HUES6 (cell line): ENCODE measurements around the gene VIPR1.

ENCODE experiments used
- H3K27ac ChIP-seq: 2 replicates; pipeline ENCODE4 v1.7.0; 2013; ENCODE audit warnings: low read depth, mild to moderate bottlenecking, low read length, inconsistent platforms
- H3K27me3 ChIP-seq: 2 replicates; pipeline ENCODE4 v1.6.1; 2013; ENCODE audit warnings: low read length; ENCODE audit not compliant: control insufficient read depth, insufficient read depth
- H3K36me3 ChIP-seq: 2 replicates; pipeline ENCODE4 v1.6.1; 2013; ENCODE audit warnings: low read length; ENCODE audit not compliant: control insufficient read depth, insufficient read depth
- H3K4me1 ChIP-seq: 2 replicates; pipeline ENCODE4 v1.6.1; 2013; ENCODE audit warnings: low read length; ENCODE audit not compliant: control insufficient read depth, insufficient read depth
- H3K4me3 ChIP-seq: 2 replicates; pipeline ENCODE4 v1.5.1; 2013; ENCODE audit warnings: low read depth, low read length
- H3K9ac ChIP-seq: one replicate; pipeline ENCODE4 v1.6.1; 2013; ENCODE audit warnings: mild to moderate bottlenecking, low read length
- H3K9me3 ChIP-seq: 2 replicates; pipeline ENCODE4 v1.6.1; 2013; ENCODE audit warnings: low read depth, low read length; ENCODE audit not compliant: control insufficient read depth, insufficient read depth

VIPR1 gene

DNA sequence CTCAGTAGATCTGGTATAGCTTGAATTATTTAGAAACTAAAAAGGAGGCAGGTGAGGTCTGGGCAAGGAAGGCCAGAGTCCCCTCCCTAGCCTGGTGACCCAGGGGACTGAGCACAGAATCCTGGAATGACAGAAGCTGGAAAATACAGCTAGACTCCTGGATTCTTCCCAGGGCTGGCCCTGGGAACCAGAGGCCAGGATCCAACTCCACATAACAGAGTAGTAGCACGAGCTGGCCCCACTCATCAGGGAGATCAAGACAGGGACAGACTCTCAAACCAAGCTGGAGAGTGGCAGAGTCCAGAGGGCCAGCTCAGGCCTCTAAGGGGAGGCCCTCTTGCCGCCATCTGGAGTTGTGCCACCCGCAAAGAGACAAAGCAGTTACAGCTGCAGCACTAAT is 10.7 kb downstream of the VIPR1 start:
- Histone ChIP-seq H3K9me3 (no peaks in the 10 kb centered on the region), H3K27me3 (no peaks in the 10 kb centered on the region; the same call in 1 of the 2 replicates), H3K36me3 (no peaks in the 10 kb centered on the region), H3K4me3 (no peak overlapping the region), H3K4me1 (peaks cover 10% of the 10 kb centered on the region; the same call in 1 of the 2 replicates), H3K27ac (no peak overlapping the region), H3K9ac (no peak overlapping the region)

DNA sequence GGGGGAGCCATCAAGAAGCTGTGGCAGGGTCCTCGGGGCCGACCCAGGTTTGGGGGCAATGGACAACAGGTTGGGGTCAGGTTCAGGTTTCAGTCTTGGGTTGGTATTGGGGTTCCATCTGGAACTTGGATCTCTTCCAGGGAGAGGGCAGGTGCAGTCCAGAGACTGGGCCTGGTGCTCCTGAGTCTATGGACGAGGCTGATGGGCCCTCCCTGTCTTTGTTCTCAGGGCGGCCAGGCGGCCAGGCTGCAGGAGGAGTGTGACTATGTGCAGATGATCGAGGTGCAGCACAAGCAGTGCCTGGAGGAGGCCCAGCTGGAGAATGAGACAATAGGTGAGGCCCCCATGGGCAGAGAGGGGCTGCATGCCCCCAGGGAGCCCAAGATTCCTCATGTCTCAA is 11.1 kb downstream of the VIPR1 start:
- H3K9me3 ChIP-seq: no peaks in the 10 kb centered on the region
- peaks cover 8% of the 10 kb centered on the region; the same call in 1 of the 2 replicates for H3K4me1 ChIP-seq
- H3K4me3 ChIP-seq: no peak overlapping the region
- no peaks in the 10 kb centered on the region for H3K36me3 ChIP-seq
- H3K27ac ChIP-seq: no peak overlapping the region
- no peaks in the 10 kb centered on the region; the same call in 1 of the 2 replicates for H3K27me3 ChIP-seq
- no peak overlapping the region for H3K9ac ChIP-seq

DNA sequence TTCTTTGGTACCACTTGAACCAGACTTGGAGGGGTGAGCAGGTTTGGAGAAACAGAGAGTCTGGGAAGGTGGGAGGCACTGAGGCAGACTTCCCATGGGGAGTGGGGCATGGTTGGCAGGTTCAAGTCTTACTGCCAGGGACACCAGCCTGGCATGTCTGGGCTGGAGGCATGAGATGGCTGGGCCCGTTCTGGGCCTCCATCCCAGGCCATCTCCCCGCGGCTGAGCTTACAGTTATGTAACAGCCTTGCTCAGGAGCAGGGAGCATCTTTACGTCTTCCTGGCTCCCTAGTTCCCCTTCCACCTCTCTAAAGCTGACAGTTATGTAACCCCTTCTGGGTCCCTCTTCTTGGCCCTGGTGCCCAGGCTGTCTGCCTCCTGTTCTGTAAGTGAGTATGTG is 12.4 kb downstream of the VIPR1 start:
- Histone ChIP-seq H3K9ac (no peak overlapping the region), H3K27ac (no peak overlapping the region), H3K27me3 (no peaks in the 10 kb centered on the region; the same call in 1 of the 2 replicates), H3K4me3 (no peak overlapping the region), H3K9me3 (no peaks in the 10 kb centered on the region), H3K36me3 (no peaks in the 10 kb centered on the region), H3K4me1 (peaks cover 6% of the 10 kb centered on the region; the same call in 1 of the 2 replicates)

GRCh38 chr3:42515391-42515916 is 13.0 kb downstream of the VIPR1 start:
- Histone ChIP-seq H3K27me3 (no peaks in the 10 kb centered on the region; the same call in 1 of the 2 replicates), H3K9ac (no peak overlapping the region), H3K9me3 (no peaks in the 10 kb centered on the region), H3K27ac (no peak overlapping the region), H3K36me3 (no peaks in the 10 kb centered on the region), H3K4me1 (peaks cover 4% of the 10 kb centered on the region; the same call in 1 of the 2 replicates), H3K4me3 (no peak overlapping the region)

GRCh38 chr3:42515976-42516375 is 13.5 kb downstream of the VIPR1 start:
- Histone ChIP-seq H3K4me3 (no peak overlapping the region), H3K36me3 (no peaks in the 10 kb centered on the region), H3K27ac (no peak overlapping the region), H3K4me1 (no peaks in the 10 kb centered on the region), H3K27me3 (no peaks in the 10 kb centered on the region; the same call in 1 of the 2 replicates), H3K9me3 (no peaks in the 10 kb centered on the region), H3K9ac (no peak overlapping the region)

- no peaks in the 10 kb centered on the region for H3K36me3 ChIP-seq
- H3K9me3 ChIP-seq: no peaks in the 10 kb centered on the region
- no peaks in the 10 kb centered on the region for H3K4me1 ChIP-seq
- no peak overlapping the region for H3K4me3 ChIP-seq
- H3K27ac ChIP-seq: no peak overlapping the region
- no peaks in the 10 kb centered on the region; the same call in 1 of the 2 replicates for H3K27me3 ChIP-seq
- no peak overlapping the region for H3K9ac ChIP-seq
Observed at GRCh38 chr3:42516443-42516842, 14.0 kb downstream of the VIPR1 start.

GRCh38 chr3:42517117-42517516 is 14.7 kb downstream of the VIPR1 start:
- H3K36me3 ChIP-seq: no peaks in the 10 kb centered on the region
- no peak overlapping the region for H3K9ac ChIP-seq
- no peaks in the 10 kb centered on the region for H3K27me3 ChIP-seq
- H3K9me3 ChIP-seq: no peaks in the 10 kb centered on the region
- no peak overlapping the region for H3K4me3 ChIP-seq
- H3K27ac ChIP-seq: no peak overlapping the region
- no peaks in the 10 kb centered on the region for H3K4me1 ChIP-seq

DNA sequence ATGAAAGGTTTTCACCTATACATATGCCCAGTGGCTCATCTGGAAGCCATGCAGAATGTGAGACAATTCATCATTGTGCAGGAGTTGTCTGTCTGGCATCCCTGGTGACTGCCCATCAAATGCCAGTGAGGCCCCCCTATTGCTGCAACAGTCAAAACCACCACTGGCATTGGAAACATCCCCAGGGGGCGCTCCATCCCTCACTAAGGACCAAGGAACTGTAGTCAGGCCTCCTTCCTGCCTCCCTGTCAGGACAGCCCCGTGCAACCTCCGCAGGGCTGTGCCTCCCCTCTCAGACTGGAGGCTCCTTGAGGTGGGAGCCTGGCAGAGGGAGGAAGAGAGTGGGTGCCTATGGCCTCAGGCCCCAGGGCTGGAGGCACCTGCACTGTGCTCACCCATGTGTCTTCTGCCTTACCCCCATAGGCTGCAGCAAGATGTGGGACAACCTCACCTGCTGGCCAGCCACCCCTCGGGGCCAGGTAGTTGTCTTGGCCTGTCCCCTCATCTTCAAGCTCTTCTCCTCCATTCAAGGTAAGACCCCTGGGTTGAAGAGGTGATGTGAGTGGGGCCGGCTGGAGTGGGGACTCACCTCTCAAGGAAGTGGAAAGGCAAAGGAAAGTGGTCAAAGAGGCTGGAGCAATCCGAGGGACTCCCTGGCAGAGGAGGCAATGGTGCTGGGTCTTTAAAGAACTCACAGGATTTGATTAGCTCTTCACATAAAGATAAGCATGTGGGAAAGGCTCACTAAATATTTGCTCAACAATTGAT is 16.5 kb downstream of the VIPR1 start:
- Histone ChIP-seq H3K27me3 (no peaks in the 10 kb centered on the region), H3K36me3 (no peaks in the 10 kb centered on the region), H3K4me3 (no peak overlapping the region), H3K27ac (no peak overlapping the region), H3K9me3 (no peaks in the 10 kb centered on the region), H3K9ac (no peak overlapping the region), H3K4me1 (no peaks in the 10 kb centered on the region)

DNA sequence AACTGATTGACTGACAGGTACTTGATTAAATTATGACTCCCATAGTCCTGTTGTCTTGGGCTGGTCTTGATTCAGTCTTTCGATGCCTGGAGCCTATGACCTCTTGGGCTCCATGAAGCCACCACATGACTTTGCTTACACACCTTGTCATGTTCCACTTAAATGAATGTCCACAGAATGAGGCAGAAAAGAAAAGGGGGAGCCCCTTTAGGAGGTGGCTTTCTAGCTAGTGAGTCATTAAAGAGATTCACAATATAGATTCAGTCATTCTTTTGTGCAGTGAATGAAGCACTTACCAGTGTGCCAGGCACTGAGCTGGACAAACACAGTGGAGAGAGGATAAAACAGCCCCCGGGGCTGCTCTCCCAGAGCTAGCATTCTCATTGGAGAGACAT is 17.1 kb downstream of the VIPR1 start:
- H3K27ac ChIP-seq: no peak overlapping the region

GRCh38 chr3:42520336-42520735 is 17.9 kb downstream of the VIPR1 start:
- no peak overlapping the region for H3K9ac ChIP-seq

More for the DNA sequence above, 17.1 kb downstream of the VIPR1 start:
- H3K4me1 ChIP-seq: no peaks in the 10 kb centered on the region
- H3K9me3 ChIP-seq: no peaks in the 10 kb centered on the region
- no peaks in the 10 kb centered on the region for H3K36me3 ChIP-seq
- no peak overlapping the region for H3K9ac ChIP-seq
- H3K27me3 ChIP-seq: no peaks in the 10 kb centered on the region
- H3K4me3 ChIP-seq: no peak overlapping the region

GRCh38 chr3:42520906-42521305 is 18.5 kb downstream of the VIPR1 start:
- no peaks in the 10 kb centered on the region for H3K36me3 ChIP-seq
- no peaks in the 10 kb centered on the region for H3K27me3 ChIP-seq
- no peak overlapping the region for H3K4me3 ChIP-seq
- H3K4me1 ChIP-seq: no peaks in the 10 kb centered on the region
- no peak overlapping the region for H3K27ac ChIP-seq
- H3K9ac ChIP-seq: no peak overlapping the region
- H3K9me3 ChIP-seq: no peaks in the 10 kb centered on the region

More at GRCh38 chr3:42520336-42520735, 17.9 kb downstream of the VIPR1 start:
- no peaks in the 10 kb centered on the region for H3K4me1 ChIP-seq
- H3K36me3 ChIP-seq: no peaks in the 10 kb centered on the region
- H3K27ac ChIP-seq: no peak overlapping the region
- no peaks in the 10 kb centered on the region for H3K27me3 ChIP-seq
- H3K9me3 ChIP-seq: no peaks in the 10 kb centered on the region
- H3K4me3 ChIP-seq: no peak overlapping the region
